Measurements from ENCODE around the gene GLUD1.
A peak's percentile ranks its signal among the peaks of the same experiment; 100 is the strongest.
"Not testable (repeated sequence)": the region's sequence is repeated elsewhere in the genome, so short reads cannot be mapped to it uniquely, and the experiment has no call there.

The GLUD1 gene

GRCh38 chr10:87094373-87095235 lies at the start of gene GLUD1, which contains the start of gene SHLD2:
Gene GLUD1 (minus strand): TSS chr10:87094843. CDS start chr10:87094769, 74 bp downstream.
Gene SHLD2 (plus strand): TSS chr10:87095206. CDS start chr10:87151355, 56,149 bp downstream.
- DNase-seq: peak; percentile 85

- not testable (repeated sequence) for DNase-seq
Measured at GRCh38 chr10:87143109-87143418, 48.4 kb upstream of the GLUD1 start.

GRCh38 chr10:87142230-87143108 lies 47.8 kb upstream of the GLUD1 start:
- DNase-seq: not testable (repeated sequence)

GRCh38 chr10:87137478-87137877 lies 42.8 kb upstream of the GLUD1 start:
- DNase-seq: not testable (repeated sequence)

- DNase-seq: not testable (repeated sequence)
Measured at GRCh38 chr10:87134440-87134839, 39.8 kb upstream of the GLUD1 start.

GRCh38 chr10:87133936-87134335 lies 39.3 kb upstream of the GLUD1 start:
- DNase-seq: not testable (repeated sequence)

- DNase-seq: not testable (repeated sequence)
Measured at GRCh38 chr10:87132176-87132575, 37.5 kb upstream of the GLUD1 start.

- not testable (repeated sequence) for DNase-seq
Measured at GRCh38 chr10:87127607-87128156, 33.0 kb upstream of the GLUD1 start.

GRCh38 chr10:87127048-87127447 lies 32.4 kb upstream of the GLUD1 start:
- not testable (repeated sequence) for DNase-seq

GRCh38 chr10:87123351-87123750 lies 28.7 kb upstream of the GLUD1 start:
- peak; percentile 12 for DNase-seq

GRCh38 chr10:87119029-87119428 lies 24.4 kb upstream of the GLUD1 start:
- DNase-seq: not testable (repeated sequence)

GRCh38 chr10:87118122-87118521 lies 23.5 kb upstream of the GLUD1 start:
- DNase-seq: not testable (repeated sequence)

GRCh38 chr10:87105446-87106124 lies 10.9 kb upstream of the GLUD1 start:
- no peak for DNase-seq

GRCh38 chr10:87104727-87105126 lies 10.1 kb upstream of the GLUD1 start:
- DNase-seq: not testable (repeated sequence)

GRCh38 chr10:87101996-87102395 lies 7.4 kb upstream of the GLUD1 start:
- no peak for DNase-seq

- peak; percentile 20 for DNase-seq
Measured at GRCh38 chr10:87095236-87095945, 748 bp upstream of the GLUD1 start.

- peak; percentile 20 for DNase-seq
Measured at GRCh38 chr10:87093632-87094372, 841 bp downstream of the GLUD1 start.

- no peak for DNase-seq
Measured at GRCh38 chr10:87092861-87093631, 1.6 kb downstream of the GLUD1 start.

- DNase-seq: no peak
Measured at GRCh38 chr10:87092376-87092860, 2.2 kb downstream of the GLUD1 start.

- no peak for DNase-seq
Measured at GRCh38 chr10:87090779-87091178, 3.9 kb downstream of the GLUD1 start.
